ENCODE measurements around the gene IGLL5. TPM values are rescaled to one million over a fixed set of nuclear protein-coding genes. Genes with fewer than 3 reads are reported as not detected.

IGLL5 gene
- polyA plus RNA-seq, 1 donor (not counting 4 experiments of a cell fraction or from before 2014, with no cell fraction given), result not detected

DNA sequence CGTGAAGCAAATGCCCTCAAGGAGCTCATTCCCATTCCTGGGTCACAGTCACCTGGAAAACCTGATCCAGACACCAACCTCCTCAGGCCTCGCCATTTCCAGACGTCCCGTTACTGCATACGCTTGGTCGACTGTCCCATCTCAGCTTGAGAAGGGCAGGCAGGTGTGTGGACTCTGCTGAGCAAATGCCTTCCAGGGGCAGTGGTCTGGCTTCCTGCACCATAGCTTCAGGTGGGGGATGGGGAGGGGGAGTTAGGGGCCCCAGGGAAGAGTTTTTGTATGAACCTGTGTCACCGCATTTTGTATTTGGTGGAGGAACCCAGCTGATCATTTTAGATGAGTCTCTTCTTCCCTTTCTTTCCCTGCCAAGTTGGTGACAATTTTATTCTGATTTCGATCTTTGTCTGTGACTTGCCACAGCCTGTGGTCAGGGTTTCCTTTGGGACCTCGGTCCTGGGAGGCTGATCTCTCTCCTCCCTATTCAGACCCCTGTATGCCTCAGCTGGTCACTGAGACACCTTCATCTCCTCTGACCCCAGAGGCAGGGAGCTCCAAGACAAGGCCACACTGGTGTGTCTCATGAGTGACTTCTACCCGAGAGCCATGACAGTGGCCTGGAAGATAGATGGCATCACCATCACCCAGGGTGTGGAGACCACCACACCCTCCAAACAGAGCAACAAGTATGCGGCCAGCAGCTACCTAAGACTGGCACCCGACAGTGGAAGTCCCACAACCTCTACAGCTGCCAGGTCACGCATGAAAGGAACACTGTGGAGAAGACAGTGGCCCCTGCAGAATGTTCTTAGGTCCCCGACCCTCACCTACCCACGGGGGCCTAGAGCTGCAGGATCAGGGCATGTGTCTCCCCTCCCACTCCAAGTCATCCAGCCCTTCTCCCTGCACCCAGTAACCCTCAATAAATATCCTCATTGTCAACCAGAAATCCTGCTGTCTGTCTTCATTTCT is 22.9 kb downstream of the IGLL5 start:
- Histone ChIP-seq H3K9me1 (ENCODE audit: control insufficient read depth, extremely low read depth, insufficient read depth, low read length) (no peaks in the 10 kb centered on the region), H3K79me2 (ENCODE audit: control insufficient read depth, insufficient read depth, low read length) (no peaks in the 10 kb centered on the region), H4K20me1 (ENCODE audit: control insufficient read depth, extremely low read depth, insufficient read depth, low read length) (no peaks in the 10 kb centered on the region), H2AFZ (ENCODE audit: control insufficient read depth, low read length) (no peak overlapping the region), H3K4me1 (ENCODE audit: control insufficient read depth, extremely low read depth, insufficient read depth, low read length) (no peaks in the 10 kb centered on the region), H3K27ac (ENCODE audit: control insufficient read depth, insufficient read depth, low read length) (no peak overlapping the region), H3K4me2 (ENCODE audit: control insufficient read depth, extremely low read depth, insufficient read depth, low read depth, low read length) (no peak overlapping the region), H3K4me3 (ENCODE audit: control insufficient read depth in 2 of 3, extremely low read depth in 1 of 3, insufficient read depth in 2 of 3, low read depth in 1 of 3, low read length in 3 of 3) (no peak overlapping the region), H3K27me3 (ENCODE audit: control insufficient read depth, extremely low read depth, insufficient read depth, low read length) (no peaks in the 10 kb centered on the region), H3K9me3 (ENCODE audit: control insufficient read depth, low read depth, low read length) (no peaks in the 10 kb centered on the region), H3K9ac (ENCODE audit: control insufficient read depth, extremely low read depth, insufficient read depth, low read length) (no peak overlapping the region), H3K36me3 (ENCODE audit: control insufficient read depth in 2 of 2, extremely low read depth in 1 of 2, insufficient read depth in 2 of 2, low read length in 2 of 2) (no peaks in the 10 kb centered on the region)
- TF ChIP-seq, protein P1, sequence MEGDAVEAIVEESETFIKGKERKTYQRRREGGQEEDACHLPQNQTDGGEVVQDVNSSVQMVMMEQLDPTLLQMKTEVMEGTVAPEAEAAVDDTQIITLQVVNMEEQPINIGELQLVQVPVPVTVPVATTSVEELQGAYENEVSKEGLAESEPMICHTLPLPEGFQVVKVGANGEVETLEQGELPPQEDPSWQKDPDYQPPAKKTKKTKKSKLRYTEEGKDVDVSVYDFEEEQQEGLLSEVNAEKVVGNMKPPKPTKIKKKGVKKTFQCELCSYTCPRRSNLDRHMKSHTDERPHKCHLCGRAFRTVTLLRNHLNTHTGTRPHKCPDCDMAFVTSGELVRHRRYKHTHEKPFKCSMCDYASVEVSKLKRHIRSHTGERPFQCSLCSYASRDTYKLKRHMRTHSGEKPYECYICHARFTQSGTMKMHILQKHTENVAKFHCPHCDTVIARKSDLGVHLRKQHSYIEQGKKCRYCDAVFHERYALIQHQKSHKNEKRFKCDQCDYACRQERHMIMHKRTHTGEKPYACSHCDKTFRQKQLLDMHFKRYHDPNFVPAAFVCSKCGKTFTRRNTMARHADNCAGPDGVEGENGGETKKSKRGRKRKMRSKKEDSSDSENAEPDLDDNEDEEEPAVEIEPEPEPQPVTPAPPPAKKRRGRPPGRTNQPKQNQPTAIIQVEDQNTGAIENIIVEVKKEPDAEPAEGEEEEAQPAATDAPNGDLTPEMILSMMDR (optimal IDR thresholded peaks at IDR 0.05 in 1 of 3, IDR thresholded peaks at IDR 0.05 in 1 of 3, conservative IDR thresholded peaks at IDR 0.05 in 1 of 3; ENCODE audit: extremely low read depth in 1 of 3, insufficient read depth in 2 of 3, low read length in 3 of 3), result no peak
- TF ChIP-seq EZH2 (IDR thresholded peaks at IDR 0.05; ENCODE audit: low read length), result no peak
- DNase-seq (ENCODE audit: low read depth, low spot score), result no peak
- no peak for FAIRE-seq
- dilution Hi-C loops (cut with MboI; ENCODE audit: extremely low pct_ligation_motif_present, low sequenced_read_pairs), result no loop called here

DNA sequence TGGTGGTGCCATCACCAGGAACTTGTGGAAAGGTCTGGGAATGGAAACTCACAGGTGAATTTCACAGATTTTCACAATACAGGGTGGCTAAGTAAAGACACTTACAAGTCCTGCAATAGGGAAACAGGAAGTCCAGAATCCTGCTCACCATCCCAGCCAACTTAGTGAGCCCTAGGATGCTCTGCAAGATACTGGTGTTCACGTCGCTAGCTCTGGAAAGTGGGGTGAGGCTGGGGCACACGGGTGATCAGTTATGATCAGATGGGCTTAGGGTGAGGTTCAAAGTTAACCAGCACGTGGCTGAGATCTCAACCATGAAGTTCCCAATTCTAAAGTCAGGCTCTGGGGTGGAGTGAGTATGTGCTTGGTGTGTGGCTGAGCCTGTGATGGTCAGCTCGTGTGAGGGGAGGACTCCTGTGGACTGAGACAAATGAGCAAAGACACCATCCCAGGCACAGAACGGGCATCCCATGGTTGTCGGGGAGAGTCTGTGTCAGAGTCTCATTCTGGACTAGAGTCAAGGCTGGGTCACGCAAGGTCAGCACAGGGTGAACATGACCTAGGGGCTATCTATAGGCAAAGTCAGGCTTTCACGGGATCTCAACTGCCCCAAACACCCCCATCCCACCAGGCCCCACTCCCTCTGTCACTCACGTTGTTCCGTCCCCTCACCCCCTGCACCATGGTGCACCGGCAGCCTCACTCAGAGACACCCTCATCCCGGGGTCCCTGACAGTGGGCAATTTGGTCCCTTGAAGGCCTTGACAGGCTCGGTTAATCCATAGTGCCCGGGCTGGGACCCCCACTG is 23.9 kb downstream of the IGLL5 start:
- H3K9me1 ChIP-seq (ENCODE audit: control insufficient read depth, extremely low read depth, insufficient read depth, low read length), result no peaks in the 10 kb centered on the region
- no peaks in the 10 kb centered on the region for H3K9me3 ChIP-seq (ENCODE audit: control insufficient read depth, low read depth, low read length)
- no peak overlapping the region for H3K9ac ChIP-seq (ENCODE audit: control insufficient read depth, extremely low read depth, insufficient read depth, low read length)
- FAIRE-seq, result no peak
- TF ChIP-seq, protein P1 (optimal IDR thresholded peaks at IDR 0.05 in 1 of 3, IDR thresholded peaks at IDR 0.05 in 1 of 3, conservative IDR thresholded peaks at IDR 0.05 in 1 of 3; ENCODE audit: extremely low read depth in 1 of 3, insufficient read depth in 2 of 3, low read length in 3 of 3), result no peak
- TF ChIP-seq EZH2 (IDR thresholded peaks at IDR 0.05; ENCODE audit: low read length), result no peak
- no peak for DNase-seq (ENCODE audit: low read depth, low spot score)
- dilution Hi-C loops (cut with MboI; ENCODE audit: extremely low pct_ligation_motif_present, low sequenced_read_pairs), result no loop called here
- no peaks in the 10 kb centered on the region for H3K4me1 ChIP-seq (ENCODE audit: control insufficient read depth, extremely low read depth, insufficient read depth, low read length)
- no peak overlapping the region for H2AFZ ChIP-seq (ENCODE audit: control insufficient read depth, low read length)
- H3K27me3 ChIP-seq (ENCODE audit: control insufficient read depth, extremely low read depth, insufficient read depth, low read length), result no peaks in the 10 kb centered on the region
- no peak overlapping the region for H3K4me3 ChIP-seq (ENCODE audit: control insufficient read depth in 2 of 3, extremely low read depth in 1 of 3, insufficient read depth in 2 of 3, low read depth in 1 of 3, low read length in 3 of 3)
- H3K79me2 ChIP-seq (ENCODE audit: control insufficient read depth, insufficient read depth, low read length), result no peaks in the 10 kb centered on the region
- no peak overlapping the region for H3K27ac ChIP-seq (ENCODE audit: control insufficient read depth, insufficient read depth, low read length)
- no peaks in the 10 kb centered on the region for H4K20me1 ChIP-seq (ENCODE audit: control insufficient read depth, extremely low read depth, insufficient read depth, low read length)
- no peak overlapping the region for H3K4me2 ChIP-seq (ENCODE audit: control insufficient read depth, extremely low read depth, insufficient read depth, low read depth, low read length)
- no peaks in the 10 kb centered on the region for H3K36me3 ChIP-seq (ENCODE audit: control insufficient read depth in 2 of 2, extremely low read depth in 1 of 2, insufficient read depth in 2 of 2, low read length in 2 of 2)
